K562 (cell line): ENCODE results near the gene ALDH8A1.

Source experiments
- PURB ChIP-seq: sonication (generic); formaldehyde crosslinking; IDR thresholded peaks from 2 replicates; pipeline ENCODE4 v1.9.0; 2021; ENCODE audit warnings: low read depth, mild to moderate bottlenecking, missing genetic modification reagents
- TF ChIP-seq, protein P1 (sequence below): fragments of 250-450 bp; sonication (Bioruptor Pico); IDR thresholded peaks from 2 replicates; pipeline ENCODE4 v1.5.0; 2020; ENCODE audit warnings: mild to moderate bottlenecking, borderline replicate concordance

DNA sequence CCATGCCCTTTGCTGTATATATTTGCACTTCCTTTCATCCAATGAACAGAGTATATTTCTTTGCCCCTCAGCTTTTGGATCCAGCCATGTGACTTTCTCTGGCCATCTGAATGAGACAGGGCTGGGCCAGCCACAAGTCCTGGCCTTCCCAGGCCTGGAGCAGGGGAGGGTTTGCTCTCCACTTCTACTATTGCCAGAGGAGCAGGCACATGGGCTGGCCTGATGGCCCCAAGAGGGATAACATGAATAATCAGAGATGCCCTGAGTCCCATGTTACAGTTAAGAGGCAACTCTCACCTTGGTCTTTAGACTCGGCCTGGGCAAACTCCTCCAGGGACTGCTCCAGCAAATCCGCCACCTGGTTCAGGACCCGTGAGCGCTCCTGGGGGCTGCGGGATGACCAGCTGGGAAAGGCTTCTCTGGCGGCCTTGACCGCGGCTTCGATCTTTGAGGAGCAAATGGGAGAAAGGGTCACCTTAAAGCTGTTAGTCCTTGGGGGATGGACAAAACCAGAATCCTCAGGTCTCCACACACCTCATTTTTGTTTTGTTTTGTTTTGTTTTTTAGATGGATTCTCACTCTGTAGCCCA lies 6.3 kb downstream of the ALDH8A1 start:
- TF ChIP-seq PURB (CRISPR knock-in tag), result no peak
- TF ChIP-seq, protein P1, sequence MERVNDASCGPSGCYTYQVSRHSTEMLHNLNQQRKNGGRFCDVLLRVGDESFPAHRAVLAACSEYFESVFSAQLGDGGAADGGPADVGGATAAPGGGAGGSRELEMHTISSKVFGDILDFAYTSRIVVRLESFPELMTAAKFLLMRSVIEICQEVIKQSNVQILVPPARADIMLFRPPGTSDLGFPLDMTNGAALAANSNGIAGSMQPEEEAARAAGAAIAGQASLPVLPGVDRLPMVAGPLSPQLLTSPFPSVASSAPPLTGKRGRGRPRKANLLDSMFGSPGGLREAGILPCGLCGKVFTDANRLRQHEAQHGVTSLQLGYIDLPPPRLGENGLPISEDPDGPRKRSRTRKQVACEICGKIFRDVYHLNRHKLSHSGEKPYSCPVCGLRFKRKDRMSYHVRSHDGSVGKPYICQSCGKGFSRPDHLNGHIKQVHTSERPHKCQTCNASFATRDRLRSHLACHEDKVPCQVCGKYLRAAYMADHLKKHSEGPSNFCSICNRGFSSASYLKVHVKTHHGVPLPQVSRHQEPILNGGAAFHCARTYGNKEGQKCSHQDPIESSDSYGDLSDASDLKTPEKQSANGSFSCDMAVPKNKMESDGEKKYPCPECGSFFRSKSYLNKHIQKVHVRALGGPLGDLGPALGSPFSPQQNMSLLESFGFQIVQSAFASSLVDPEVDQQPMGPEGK (CRISPR knock-in tag), result no peak
